WTC11 (cell line): Measurements from ENCODE around the gene AIG1. TPM values are rescaled to one million over a fixed set of nuclear protein-coding genes. Genes with fewer than 3 reads are reported as not detected.
"Not testable (repeated sequence)": the region's sequence is repeated elsewhere in the genome, so short reads cannot be mapped to it uniquely, and the experiment has no call there.

Experiments used
- ATAC-seq: fragments of 200-7000 bp; cut with Tn5 transposase; 2 replicates; pipeline ENCODE4 v1.10.0; 2021; ENCODE audit warnings: mild to moderate bottlenecking, moderate library complexity
- CTCF ChIA-PET: fragments of 300-600 bp; sonication (Branson Sonifier 250); formaldehyde crosslinking; loops from one replicate; lab custom pipeline; 2021; ENCODE audit warnings: antibody characterized with exemption; lab: Charles Lee
- POLR2A ChIA-PET: fragments of 350-600 bp; sonication (Branson Sonifier 250); formaldehyde crosslinking; loops from one replicate; lab custom pipeline; 2021; ENCODE audit warnings: antibody characterized with exemption; lab: Charles Lee
- DNase-seq: peaks from one replicate; pipeline ENCODE4 v3.0.0; 2021; ENCODE audit warnings: low spot score
- H3K27ac Mint-ChIP-seq: 2 replicates; pipeline ENCODE4 v1.8.0; 2021; ENCODE audit warnings: mixed read lengths
- H3K27me3 Mint-ChIP-seq: 2 replicates; pipeline ENCODE4 v1.8.0; 2021; ENCODE audit warnings: low read depth, mild to moderate bottlenecking, moderate library complexity, mixed read lengths
- H3K36me3 Mint-ChIP-seq: 2 replicates; pipeline ENCODE4 v1.8.0; 2021; ENCODE audit warnings: mixed read lengths
- H3K4me1 Mint-ChIP-seq: 2 replicates; pipeline ENCODE4 v1.8.0; 2022; ENCODE audit warnings: mixed read lengths
- H3K4me3 Mint-ChIP-seq: 2 replicates; pipeline ENCODE4 v1.8.0; 2021; ENCODE audit warnings: mild to moderate bottlenecking, moderate library complexity, mixed read lengths
- H3K9me3 Mint-ChIP-seq: 2 replicates; pipeline ENCODE4 v1.8.0; 2021; ENCODE audit warnings: mixed read lengths
- CBFB ChIP-seq: sonication (generic); formaldehyde crosslinking; IDR thresholded peaks from 2 replicates; pipeline ENCODE4 v1.8.1; 2022; ENCODE audit warnings: mild to moderate bottlenecking, low read depth, missing genetic modification reagents
- E2F1 ChIP-seq: sonication (generic); formaldehyde crosslinking; IDR thresholded peaks from 2 replicates; pipeline ENCODE4 v1.8.0; 2022; ENCODE audit warnings: mild to moderate bottlenecking, missing genetic modification reagents
- ETV6 ChIP-seq: sonication (generic); formaldehyde crosslinking; IDR thresholded peaks from 2 replicates; pipeline ENCODE4 v1.8.1; 2022; ENCODE audit warnings: mild to moderate bottlenecking, missing genetic modification reagents
- FOXJ3 ChIP-seq: sonication (generic); formaldehyde crosslinking; IDR thresholded peaks from 2 replicates; pipeline ENCODE4 v1.9.0; 2021; ENCODE audit warnings: missing genetic modification reagents, mild to moderate bottlenecking, borderline replicate concordance
- NFYB ChIP-seq: sonication (generic); formaldehyde crosslinking; conservative IDR thresholded peaks from 2 replicates; pipeline ENCODE4 v1.8.0; 2022; ENCODE audit warnings: low read depth, missing genetic modification reagents
- NR3C1 ChIP-seq: sonication (generic); formaldehyde crosslinking; conservative IDR thresholded peaks from 2 replicates; pipeline ENCODE4 v1.8.1; 2023; ENCODE audit warnings: low read depth, mild to moderate bottlenecking, missing genetic modification reagents
- PRRX2 ChIP-seq: fragments of 250-450 bp; sonication (Bioruptor Pico); IDR thresholded peaks from 2 replicates; pipeline ENCODE4 v1.8.0; 2021; ENCODE audit warnings: mild to moderate bottlenecking
- SOX15 ChIP-seq: fragments of 250-450 bp; sonication (Bioruptor Pico); IDR thresholded peaks from 2 replicates; pipeline ENCODE4 v1.9.0; 2021; ENCODE audit warnings: mild to moderate bottlenecking
- TEAD1 ChIP-seq: sonication (generic); formaldehyde crosslinking; IDR thresholded peaks from 2 replicates; pipeline ENCODE4 v1.8.0; 2022; ENCODE audit warnings: mild to moderate bottlenecking, missing genetic modification reagents
- USF1 ChIP-seq: sonication (generic); formaldehyde crosslinking; IDR thresholded peaks from 2 replicates; pipeline ENCODE4 v1.8.0; 2022; ENCODE audit warnings: mild to moderate bottlenecking, missing genetic modification reagents
- ZNF416 ChIP-seq: fragments of 250-450 bp; sonication (Bioruptor Pico); IDR thresholded peaks from 2 replicates; pipeline ENCODE4 v1.9.0; 2021; ENCODE audit warnings: mild to moderate bottlenecking, inconsistent platforms
- total RNA-seq: library from RNA; stranded (reverse); gene quantifications from 3 replicates; pipeline ENCODE4 v1.2.3, GENCODE V29; 2021
- TF ChIP-seq, protein P1 (sequence below): fragments of 250-450 bp; sonication (Bioruptor Pico); IDR thresholded peaks from 2 replicates; pipeline ENCODE4 v1.8.0; 2021; ENCODE audit warnings: mild to moderate bottlenecking
- TF ChIP-seq, protein P2 (sequence below): sonication (generic); formaldehyde crosslinking; IDR thresholded peaks from 2 replicates; pipeline ENCODE4 v1.8.1; 2022; ENCODE audit warnings: mild to moderate bottlenecking, missing genetic modification reagents, moderate library complexity, borderline replicate concordance
- TF ChIP-seq, protein P3 (sequence below): sonication (generic); formaldehyde crosslinking; IDR thresholded peaks from 2 replicates; pipeline ENCODE4 v1.8.1; 2023; ENCODE audit warnings: mild to moderate bottlenecking, missing genetic modification reagents
- TF ChIP-seq, protein P4 (sequence below): sonication (generic); formaldehyde crosslinking; IDR thresholded peaks from 2 replicates; pipeline ENCODE4 v1.8.1; 2023; ENCODE audit warnings: mild to moderate bottlenecking, moderate library complexity, missing genetic modification reagents
- TF ChIP-seq, protein P5 (sequence below): sonication (generic); formaldehyde crosslinking; IDR thresholded peaks from 2 replicates; pipeline ENCODE4 v1.8.1; 2022; ENCODE audit warnings: mild to moderate bottlenecking, moderate library complexity, missing genetic modification reagents

Gene AIG1
- total RNA-seq, 1 experiment from 2014 or later, result 38.8 TPM

- no peak for TF ChIP-seq NFYB (CRISPR knock-in tag)
Measured at GRCh38 chr6:143038833-143039232, 21.9 kb upstream of the AIG1 start (continued).

GRCh38 chr6:143039548-143039947, 21.1 kb upstream of the AIG1 start:
- ChIA-PET CTCF (no interaction called here), POLR2A (interaction anchor here (0.6 kb wide), 1 partner anchor 275 kb away, joined by 3 read pairs; no protein-coding TSS in a partner anchor)
- no peak overlapping the region for H3K27ac Mint-ChIP-seq
- H3K27me3 Mint-ChIP-seq, result no peaks in the 10 kb centered on the region
- no peak overlapping the region for H3K4me3 Mint-ChIP-seq
- no peaks in the 10 kb centered on the region for H3K4me1 Mint-ChIP-seq
- no peak for DNase-seq
- H3K9me3 Mint-ChIP-seq, result peaks cover 4% of the 10 kb centered on the region
- ATAC-seq, result no peak
- H3K36me3 Mint-ChIP-seq, result no peaks in the 10 kb centered on the region
- TF ChIP-seq, protein P1, sequence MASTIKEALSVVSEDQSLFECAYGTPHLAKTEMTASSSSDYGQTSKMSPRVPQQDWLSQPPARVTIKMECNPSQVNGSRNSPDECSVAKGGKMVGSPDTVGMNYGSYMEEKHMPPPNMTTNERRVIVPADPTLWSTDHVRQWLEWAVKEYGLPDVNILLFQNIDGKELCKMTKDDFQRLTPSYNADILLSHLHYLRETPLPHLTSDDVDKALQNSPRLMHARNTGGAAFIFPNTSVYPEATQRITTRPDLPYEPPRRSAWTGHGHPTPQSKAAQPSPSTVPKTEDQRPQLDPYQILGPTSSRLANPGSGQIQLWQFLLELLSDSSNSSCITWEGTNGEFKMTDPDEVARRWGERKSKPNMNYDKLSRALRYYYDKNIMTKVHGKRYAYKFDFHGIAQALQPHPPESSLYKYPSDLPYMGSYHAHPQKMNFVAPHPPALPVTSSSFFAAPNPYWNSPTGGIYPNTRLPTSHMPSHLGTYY, result no peak
- TF ChIP-seq ETV6 (CRISPR knock-in tag) (no peak), TEAD1 (CRISPR knock-in tag) (no peak), E2F1 (CRISPR knock-in tag) (no peak), SOX15 (CRISPR knock-in tag) (no peak), PRRX2 (no peak), CBFB (CRISPR knock-in tag) (no peak), NR3C1 (no peak)
- TF ChIP-seq, protein P2, sequence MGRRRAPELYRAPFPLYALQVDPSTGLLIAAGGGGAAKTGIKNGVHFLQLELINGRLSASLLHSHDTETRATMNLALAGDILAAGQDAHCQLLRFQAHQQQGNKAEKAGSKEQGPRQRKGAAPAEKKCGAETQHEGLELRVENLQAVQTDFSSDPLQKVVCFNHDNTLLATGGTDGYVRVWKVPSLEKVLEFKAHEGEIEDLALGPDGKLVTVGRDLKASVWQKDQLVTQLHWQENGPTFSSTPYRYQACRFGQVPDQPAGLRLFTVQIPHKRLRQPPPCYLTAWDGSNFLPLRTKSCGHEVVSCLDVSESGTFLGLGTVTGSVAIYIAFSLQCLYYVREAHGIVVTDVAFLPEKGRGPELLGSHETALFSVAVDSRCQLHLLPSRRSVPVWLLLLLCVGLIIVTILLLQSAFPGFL (CRISPR knock-in tag), result no peak
- TF ChIP-seq, protein P3, sequence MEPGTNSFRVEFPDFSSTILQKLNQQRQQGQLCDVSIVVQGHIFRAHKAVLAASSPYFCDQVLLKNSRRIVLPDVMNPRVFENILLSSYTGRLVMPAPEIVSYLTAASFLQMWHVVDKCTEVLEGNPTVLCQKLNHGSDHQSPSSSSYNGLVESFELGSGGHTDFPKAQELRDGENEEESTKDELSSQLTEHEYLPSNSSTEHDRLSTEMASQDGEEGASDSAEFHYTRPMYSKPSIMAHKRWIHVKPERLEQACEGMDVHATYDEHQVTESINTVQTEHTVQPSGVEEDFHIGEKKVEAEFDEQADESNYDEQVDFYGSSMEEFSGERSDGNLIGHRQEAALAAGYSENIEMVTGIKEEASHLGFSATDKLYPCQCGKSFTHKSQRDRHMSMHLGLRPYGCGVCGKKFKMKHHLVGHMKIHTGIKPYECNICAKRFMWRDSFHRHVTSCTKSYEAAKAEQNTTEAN (CRISPR knock-in tag), result no peak

DNA sequence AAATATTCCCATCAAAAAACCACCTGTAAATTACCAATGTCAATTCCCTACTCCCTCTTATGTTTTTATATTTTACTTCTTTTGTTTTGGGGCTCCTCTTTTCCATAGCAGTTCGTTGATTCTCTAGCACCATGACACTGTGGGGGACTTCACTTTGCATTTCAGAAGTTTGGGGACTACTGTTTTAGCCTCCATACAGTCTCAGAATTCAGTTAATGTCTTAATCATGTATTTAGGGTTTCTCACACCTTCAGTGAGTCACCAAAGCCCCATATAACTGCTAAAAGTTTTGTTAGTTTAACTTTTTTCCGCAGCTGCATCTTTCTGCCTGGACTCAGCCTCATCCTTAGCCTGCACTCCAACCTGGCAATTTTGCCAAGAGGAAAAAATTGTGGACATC, 20.7 kb upstream of the AIG1 start:
- peaks cover 4% of the 10 kb centered on the region for H3K9me3 Mint-ChIP-seq
- DNase-seq (no peak), ATAC-seq (no peak)
- no peaks in the 10 kb centered on the region for H3K27me3 Mint-ChIP-seq
- no peaks in the 10 kb centered on the region for H3K4me1 Mint-ChIP-seq
- ChIA-PET POLR2A (interaction anchor here (0.6 kb wide), 1 partner anchor 274 kb away, joined by 3 read pairs; no protein-coding TSS in a partner anchor), CTCF (no interaction called here)
- no peak overlapping the region for H3K4me3 Mint-ChIP-seq
- no peaks in the 10 kb centered on the region for H3K36me3 Mint-ChIP-seq
- H3K27ac Mint-ChIP-seq, result no peak overlapping the region
- TF ChIP-seq, protein P4, sequence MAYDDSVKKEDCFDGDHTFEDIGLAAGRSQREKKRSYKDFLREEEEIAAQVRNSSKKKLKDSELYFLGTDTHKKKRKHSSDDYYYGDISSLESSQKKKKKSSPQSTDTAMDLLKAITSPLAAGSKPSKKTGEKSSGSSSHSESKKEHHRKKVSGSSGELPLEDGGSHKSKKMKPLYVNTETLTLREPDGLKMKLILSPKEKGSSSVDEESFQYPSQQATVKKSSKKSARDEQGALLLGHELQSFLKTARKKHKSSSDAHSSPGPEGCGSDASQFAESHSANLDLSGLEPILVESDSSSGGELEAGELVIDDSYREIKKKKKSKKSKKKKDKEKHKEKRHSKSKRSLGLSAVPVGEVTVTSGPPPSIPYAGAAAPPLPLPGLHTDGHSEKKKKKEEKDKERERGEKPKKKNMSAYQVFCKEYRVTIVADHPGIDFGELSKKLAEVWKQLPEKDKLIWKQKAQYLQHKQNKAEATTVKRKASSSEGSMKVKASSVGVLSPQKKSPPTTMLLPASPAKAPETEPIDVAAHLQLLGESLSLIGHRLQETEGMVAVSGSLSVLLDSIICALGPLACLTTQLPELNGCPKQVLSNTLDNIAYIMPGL (CRISPR knock-in tag), result no peak
- TF ChIP-seq USF1 (CRISPR knock-in tag) (no peak), FOXJ3 (CRISPR knock-in tag) (no peak), ZNF416 (CRISPR knock-in tag) (no peak)
- TF ChIP-seq, protein P5, sequence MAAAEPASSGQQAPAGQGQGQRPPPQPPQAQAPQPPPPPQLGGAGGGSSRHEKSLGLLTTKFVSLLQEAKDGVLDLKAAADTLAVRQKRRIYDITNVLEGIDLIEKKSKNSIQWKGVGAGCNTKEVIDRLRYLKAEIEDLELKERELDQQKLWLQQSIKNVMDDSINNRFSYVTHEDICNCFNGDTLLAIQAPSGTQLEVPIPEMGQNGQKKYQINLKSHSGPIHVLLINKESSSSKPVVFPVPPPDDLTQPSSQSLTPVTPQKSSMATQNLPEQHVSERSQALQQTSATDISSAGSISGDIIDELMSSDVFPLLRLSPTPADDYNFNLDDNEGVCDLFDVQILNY (CRISPR knock-in tag), result no peak

- H3K9me3 Mint-ChIP-seq, result peaks cover 31% of the 10 kb centered on the region
- CTCF ChIA-PET, POLR2A ChIA-PET, DNase-seq, H3K27me3 Mint-ChIP-seq, H3K4me1 Mint-ChIP-seq, H3K27ac Mint-ChIP-seq, H3K36me3 Mint-ChIP-seq, ATAC-seq, H3K4me3 Mint-ChIP-seq: not testable (repeated sequence)
Measured at GRCh38 chr6:143044345-143044744, 16.3 kb upstream of the AIG1 start.
